ENCODE measurements around the gene ZNF438.

- TF ChIP-seq CTCF (conservative IDR thresholded peaks at IDR 0.05): no peak
- no peak for TF ChIP-seq ZFX (IDR thresholded peaks at IDR 0.05)
These were observed 158.3 kb downstream of the ZNF438 start for GRCh38 chr10:30873411-30873810.
